Neural progenitor cell (in vitro differentiated cells): Measurements from ENCODE around the gene SAMHD1.

Experiments used
- CTCF ChIP-seq: fragments of 200-600 bp; sonication (generic); IDR thresholded peaks from 2 replicates; pipeline ENCODE4 v1.5.1; 2017; ENCODE audit warnings: antibody characterized with exemption, mild to moderate bottlenecking
- EZH2phosphoT487 ChIP-seq: fragments of 200-600 bp; sonication (generic); IDR thresholded peaks from 2 replicates; pipeline ENCODE4 v1.6.1; 2017; ENCODE audit warnings: antibody characterized with exemption

- TF ChIP-seq CTCF (no peak), EZH2phosphoT487 (no peak)
Measured at GRCh38 chr20:36956016-36956415, 4.5 kb upstream of the SAMHD1 start.
